Stimulated activated naive CD4-positive, alpha-beta T cell (primary cell): ENCODE data around the gene HOXB3.
"Not testable (repeated sequence)": the region's sequence is repeated elsewhere in the genome, so short reads cannot be mapped to it uniquely, and the experiment has no call there.

ENCODE experiments used
- DNase-seq, 6 experiments: peaks; one replicate each; lab custom pipeline; 2025; lab: John Stamatoyannopoulos, UW

HOXB3 gene

GRCh38 chr17:48526608-48527546 lies 63.2 kb downstream of the HOXB3 start:
- DNase-seq, result no peak

- no peak for DNase-seq
These were observed 67.0 kb downstream of the HOXB3 start for GRCh38 chr17:48523010-48523409.

GRCh38 chr17:48522031-48522653 lies 67.9 kb downstream of the HOXB3 start:
- no peak for DNase-seq

DNA sequence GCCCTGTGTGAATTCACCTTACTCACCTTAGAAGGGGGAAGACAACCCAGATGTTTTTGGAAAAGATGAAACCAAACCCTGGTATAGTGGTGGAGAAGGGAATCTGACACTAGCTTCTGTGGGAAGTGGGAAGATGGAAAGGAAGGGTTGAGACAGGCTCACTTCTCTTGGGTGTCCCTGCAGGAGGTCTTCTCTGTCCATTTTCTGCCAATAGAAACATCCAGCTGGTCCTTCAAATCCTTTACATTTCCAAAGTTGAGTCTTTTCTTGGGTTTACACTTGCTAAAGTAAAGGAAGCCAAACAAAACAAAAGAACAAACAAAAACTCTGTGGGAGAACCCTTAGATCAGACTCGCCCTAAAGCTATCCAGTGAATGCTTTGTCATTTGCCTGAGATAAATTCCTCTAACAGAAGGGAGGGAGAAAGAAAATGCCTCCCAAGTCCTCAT lies 69.4 kb downstream of the HOXB3 start:
- DNase-seq, result no peak

- DNase-seq, result no peak
These were observed 70.6 kb downstream of the HOXB3 start for GRCh38 chr17:48519427-48519826.

DNA sequence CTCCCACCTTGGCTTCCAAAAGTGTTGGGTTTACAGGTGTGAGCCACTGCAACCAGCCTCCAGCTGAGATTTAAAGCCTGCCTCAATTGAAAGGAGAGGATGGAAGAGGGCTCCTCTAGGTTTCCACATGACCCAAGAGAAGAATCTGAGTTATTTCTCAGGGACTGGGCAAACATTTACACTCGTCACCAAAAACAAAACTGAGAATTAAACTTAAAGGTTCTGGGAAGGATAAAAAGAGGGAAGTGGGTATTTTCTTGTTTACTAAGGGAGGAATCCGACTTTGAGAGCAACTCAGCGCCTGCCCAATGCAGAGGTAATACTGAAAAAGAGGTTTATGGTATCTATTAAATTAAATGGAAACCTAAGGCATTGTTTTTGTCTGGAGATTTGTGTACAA lies 72.6 kb downstream of the HOXB3 start:
- DNase-seq, result no peak

DNA sequence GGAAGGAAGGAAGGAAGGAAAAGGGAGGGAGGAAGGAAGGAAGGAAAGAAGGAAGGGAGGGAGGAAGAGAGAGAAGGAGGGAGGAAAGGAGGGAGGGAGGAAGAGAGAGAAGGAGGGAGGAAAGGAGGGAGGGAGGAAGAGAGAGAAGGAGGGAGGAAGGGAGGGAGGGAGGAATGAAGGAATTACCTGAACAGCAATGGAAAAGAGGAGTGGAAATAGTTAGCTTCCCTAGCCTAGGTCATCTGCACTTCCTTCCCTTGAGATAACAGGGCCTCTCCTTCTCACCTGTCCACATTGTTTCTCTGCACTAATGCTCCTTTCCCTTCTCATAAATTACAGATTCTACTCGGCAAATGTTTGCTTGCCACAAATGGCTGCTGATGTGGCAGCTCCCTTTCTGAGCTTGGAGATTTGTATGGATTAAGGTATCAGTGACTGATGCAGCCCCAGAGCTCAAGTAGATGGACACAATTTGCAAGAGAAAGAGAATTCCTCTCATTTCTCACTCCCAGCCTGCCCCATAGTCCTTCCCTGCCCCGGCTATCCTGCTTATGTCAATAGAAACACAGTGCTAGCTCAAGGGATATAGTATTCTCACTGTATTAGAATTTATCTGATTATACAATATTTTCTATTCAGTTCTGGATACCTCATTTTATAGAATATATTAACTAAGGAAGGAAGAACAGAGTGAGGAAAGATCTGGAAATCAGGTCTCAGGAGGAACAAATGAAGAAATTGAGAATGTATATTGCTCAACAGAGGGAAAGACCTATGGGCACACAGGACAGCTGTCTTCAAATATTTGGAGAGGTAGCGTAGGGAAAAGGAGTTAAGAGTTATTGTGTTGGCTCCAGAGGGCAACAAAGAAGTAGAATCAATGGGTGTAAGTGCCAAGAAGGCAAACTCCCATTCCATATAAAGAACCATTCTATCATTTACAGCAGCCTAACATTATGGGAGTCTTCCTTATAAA lies 73.8 kb downstream of the HOXB3 start:
- DNase-seq, result no peak

GRCh38 chr17:48514477-48514876 lies 75.6 kb downstream of the HOXB3 start:
- no peak for DNase-seq

DNA sequence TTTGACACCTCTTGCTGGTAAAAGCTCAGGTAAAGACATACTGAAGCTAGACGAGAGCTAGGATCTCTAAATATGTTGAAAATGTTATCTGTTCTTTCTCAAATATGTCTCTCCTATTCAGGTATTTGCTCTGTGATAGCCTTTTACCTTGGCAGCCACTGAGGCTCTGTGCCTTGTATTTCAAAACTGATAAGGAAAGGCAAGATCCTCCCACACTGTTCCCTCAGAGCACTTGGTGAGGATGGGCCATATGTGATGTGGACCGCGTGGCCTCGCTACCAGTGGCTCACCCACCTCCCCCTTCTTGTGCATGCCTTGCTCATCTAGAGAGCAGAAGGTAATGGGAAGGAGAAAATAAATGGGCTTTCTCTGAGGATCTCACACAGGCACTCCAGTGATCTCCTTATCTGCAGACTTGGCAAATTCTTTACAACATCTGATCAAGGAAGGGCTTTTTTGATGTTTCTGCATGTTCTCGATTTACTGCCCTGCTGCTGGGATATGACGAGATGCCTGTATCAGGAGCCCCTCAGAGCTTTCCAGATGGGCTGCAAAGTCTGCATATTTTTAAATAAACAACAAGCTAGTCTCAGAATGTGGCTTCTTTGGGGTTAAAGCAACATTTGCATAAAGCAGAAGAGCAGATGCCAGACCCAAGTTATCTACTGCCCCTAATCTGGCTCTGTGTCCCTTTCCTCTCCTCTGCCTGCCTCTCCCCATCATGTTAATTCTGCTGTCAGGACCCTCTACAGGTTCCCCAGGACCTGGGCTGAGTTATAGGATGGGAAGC lies 76.2 kb downstream of the HOXB3 start:
- no peak for DNase-seq

- DNase-seq, result peak in 2 of 6 experiments; percentile 17 to 21
These were observed 76.9 kb downstream of the HOXB3 start for GRCh38 chr17:48513097-48513496.

DNA sequence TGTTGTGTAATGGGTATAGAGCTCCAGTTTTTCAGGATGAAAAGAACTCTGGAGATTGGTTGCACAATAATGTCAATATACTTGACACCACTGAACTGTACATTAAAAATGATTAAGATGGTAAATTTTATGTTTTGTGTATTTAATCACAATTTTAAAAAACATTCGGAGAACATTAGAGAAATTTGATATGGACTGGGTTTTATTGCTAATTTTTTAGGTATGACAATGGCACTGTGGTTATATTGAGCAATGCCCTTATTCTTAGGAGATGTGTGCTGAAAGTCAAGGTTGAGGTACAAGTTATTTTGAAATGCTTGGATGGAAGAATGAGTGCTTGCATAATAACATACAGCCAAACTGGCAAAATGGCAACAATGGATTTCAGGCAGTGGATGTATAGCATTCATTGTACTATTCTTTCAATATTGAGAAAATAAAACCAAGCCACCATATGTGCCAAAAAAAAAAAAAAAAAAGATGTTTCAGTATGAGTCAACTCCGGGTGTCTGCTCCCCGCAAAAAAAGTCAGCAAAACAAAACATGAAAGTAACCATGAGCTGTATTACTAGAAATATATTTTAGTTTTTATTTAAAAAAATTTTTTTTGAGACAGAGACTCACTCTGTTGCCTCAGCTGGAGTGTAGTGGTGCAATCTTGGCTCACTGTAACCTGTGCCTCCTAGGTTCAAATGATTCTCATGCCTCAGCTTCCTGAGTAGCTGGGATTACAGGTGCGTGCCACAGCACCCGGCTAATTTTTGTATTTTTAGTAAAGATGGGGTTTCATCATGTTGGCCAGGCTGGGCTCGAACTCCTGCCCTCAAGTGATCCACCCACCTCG lies 79.1 kb downstream of the HOXB3 start:
- peak in 2 of 6 experiments; percentile 30 to 34 for DNase-seq

- DNase-seq, result no peak
These were observed 79.7 kb downstream of the HOXB3 start for GRCh38 chr17:48510381-48510760.

DNA sequence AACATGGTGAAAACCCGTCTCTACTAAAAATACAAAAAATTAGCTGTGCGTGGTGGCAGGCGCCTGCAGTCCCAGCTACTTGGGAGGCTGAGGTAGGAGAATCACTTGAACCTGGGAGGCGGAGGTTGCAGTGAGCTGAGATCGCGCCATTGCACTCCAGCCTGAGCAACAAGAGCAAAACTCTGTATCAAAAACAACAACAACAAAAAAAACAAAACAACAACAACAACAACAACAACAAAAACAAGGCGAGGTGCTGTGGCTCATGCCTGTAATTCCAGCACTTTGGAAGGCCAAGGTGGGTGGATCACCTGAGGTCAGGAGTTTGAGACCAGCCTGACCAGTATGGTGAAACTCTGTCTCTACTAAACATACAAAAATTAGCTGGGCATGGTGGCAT lies 80.3 kb downstream of the HOXB3 start:
- DNase-seq, result not testable (repeated sequence)

- no peak for DNase-seq
These were observed 83.8 kb downstream of the HOXB3 start for GRCh38 chr17:48506246-48506645.

- no peak for DNase-seq
These were observed 84.3 kb downstream of the HOXB3 start for GRCh38 chr17:48505788-48506187.

GRCh38 chr17:48504953-48505352 lies 85.1 kb downstream of the HOXB3 start:
- DNase-seq, result no peak

GRCh38 chr17:48503747-48504146 lies 86.3 kb downstream of the HOXB3 start:
- DNase-seq, result no peak

DNA sequence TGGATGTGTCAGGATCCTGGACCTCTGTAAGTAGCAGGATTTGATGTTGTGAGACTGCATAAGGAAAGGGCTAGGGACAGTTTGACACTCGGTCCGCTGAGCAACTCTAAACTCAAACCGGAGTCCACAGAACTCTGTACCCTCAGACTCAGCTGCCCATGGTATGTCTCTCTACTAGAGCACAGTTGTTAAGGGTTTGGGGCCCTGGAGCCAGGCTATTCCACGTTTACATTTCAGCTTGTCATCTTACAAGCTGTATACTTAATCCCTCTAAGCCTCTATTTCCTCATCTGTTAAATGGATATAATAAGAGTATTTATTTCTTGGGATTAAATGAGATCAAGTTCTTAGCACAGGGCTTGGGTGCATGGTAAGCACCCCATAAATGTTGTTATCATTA lies 87.1 kb downstream of the HOXB3 start:
- no peak for DNase-seq

- no peak for DNase-seq
These were observed 87.7 kb downstream of the HOXB3 start for GRCh38 chr17:48502312-48502711.
